GM19035 (cell line): ENCODE results near the gene C6orf136.

Experiments
- ATAC-seq: cut with Tn5 transposase; IDR thresholded peaks from one replicate; pipeline ENCODE4 v1.9.1; 2021; ENCODE audit not compliant: unreplicated experiment

Gene C6orf136

GRCh38 chr6:30615219-30615957 lies 31.5 kb upstream of the C6orf136 start:
- no peak for ATAC-seq

GRCh38 chr6:30615958-30616810 lies 30.7 kb upstream of the C6orf136 start:
- no peak for ATAC-seq

- ATAC-seq = peak; percentile 83
Observed at GRCh38 chr6:30616811-30617564, 29.9 kb upstream of the C6orf136 start, which contains the start of gene PPP1R10. Gene PPP1R10, minus strand, starts transcription at chr6:30617243. Its CDS starts 7,299 bp downstream, at chr6:30609944.

GRCh38 chr6:30617565-30618269 lies 29.2 kb upstream of the C6orf136 start, which contains the start of gene MRPS18B:
Gene MRPS18B, plus strand, starts transcription at chr6:30617840. Its CDS starts 26 bp downstream, at chr6:30617866.
- peak; percentile 73 for ATAC-seq

GRCh38 chr6:30618270-30618797 lies 28.6 kb upstream of the C6orf136 start:
- ATAC-seq = no peak

GRCh38 chr6:30619561-30619960 lies 27.4 kb upstream of the C6orf136 start:
- no peak for ATAC-seq

- ATAC-seq = no peak
Observed at GRCh38 chr6:30625511-30625910, 21.4 kb upstream of the C6orf136 start.

GRCh38 chr6:30626484-30627366 lies 20.2 kb upstream of the C6orf136 start, which contains the start of gene ATAT1:
Gene ATAT1, plus strand, starts transcription at chr6:30626874.
- ATAC-seq = peak; percentile 80

- ATAC-seq = no peak
Observed at GRCh38 chr6:30635834-30636233, 11.1 kb upstream of the C6orf136 start.

- ATAC-seq = no peak
Observed at GRCh38 chr6:30640481-30640880, 6.5 kb upstream of the C6orf136 start.

- ATAC-seq = no peak
Observed at GRCh38 chr6:30641048-30641447, 5.9 kb upstream of the C6orf136 start.

GRCh38 chr6:30643656-30644055 lies 3.3 kb upstream of the C6orf136 start:
- no peak for ATAC-seq

GRCh38 chr6:30644769-30645168 lies 2.2 kb upstream of the C6orf136 start:
- no peak for ATAC-seq

- no peak for ATAC-seq
Observed at GRCh38 chr6:30645989-30646388, 944 bp upstream of the C6orf136 start.

GRCh38 chr6:30647242-30648116 lies 546 bp downstream of the C6orf136 start:
- peak; percentile 64 for ATAC-seq

GRCh38 chr6:30651143-30651542 lies 4.2 kb downstream of the C6orf136 start:
- no peak for ATAC-seq

- ATAC-seq = no peak
Observed at GRCh38 chr6:30654798-30655742, 8.1 kb downstream of the C6orf136 start.
